Measurements from ENCODE around the gene C3. TPM values are rescaled to one million over a fixed set of nuclear protein-coding genes. Genes with fewer than 3 reads are reported as not detected.
"Not testable (repeated sequence)": the region's sequence is repeated elsewhere in the genome, so short reads cannot be mapped to it uniquely, and the experiment has no call there.

C3 gene
- 11.4 TPM for total RNA-seq

DNA sequence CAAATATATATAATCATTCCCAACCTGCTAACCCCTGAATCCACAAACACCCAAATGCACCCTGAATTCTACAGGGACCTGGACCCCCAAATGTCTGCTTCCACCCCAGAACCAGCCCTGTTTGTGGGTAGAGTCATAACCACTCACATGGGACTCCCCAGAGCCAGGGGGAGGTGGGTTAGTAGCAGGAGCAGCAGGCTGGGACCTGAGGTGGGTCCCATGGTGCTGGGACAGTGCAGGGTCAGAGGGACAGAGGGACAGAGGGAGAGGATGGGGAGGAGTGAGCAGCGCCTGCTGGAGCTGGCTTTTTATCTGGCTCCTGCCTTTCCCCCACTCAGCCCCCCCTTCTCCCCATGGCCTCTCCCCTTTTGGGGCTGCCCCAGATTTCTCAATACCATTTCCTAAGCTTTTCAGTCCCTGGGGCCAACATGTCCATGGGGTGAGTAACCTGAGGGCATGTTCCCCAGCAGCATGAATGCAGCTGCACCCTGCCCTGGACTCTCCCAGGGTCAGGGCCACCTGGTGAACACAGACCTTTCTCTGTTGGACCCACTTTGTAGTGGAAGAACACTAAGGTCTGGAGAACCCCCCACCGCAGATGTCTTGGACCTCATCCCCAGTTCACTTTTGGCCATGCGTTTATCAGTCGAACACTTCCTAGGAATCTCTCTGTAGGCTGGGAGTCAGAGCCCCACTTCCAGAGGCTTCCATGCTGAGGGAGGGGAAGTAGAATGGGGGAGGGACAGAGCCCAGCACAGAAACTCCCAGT lies at the start of gene C3:
TSS of gene C3 (minus strand) at position 282 of the 769 bp plus-strand sequence. CDS start at position 221, 61 bp downstream.
- DNase-seq (ENCODE audit: low spot score in 2 of 2) = no peak
- no peak for FAIRE-seq

DNA sequence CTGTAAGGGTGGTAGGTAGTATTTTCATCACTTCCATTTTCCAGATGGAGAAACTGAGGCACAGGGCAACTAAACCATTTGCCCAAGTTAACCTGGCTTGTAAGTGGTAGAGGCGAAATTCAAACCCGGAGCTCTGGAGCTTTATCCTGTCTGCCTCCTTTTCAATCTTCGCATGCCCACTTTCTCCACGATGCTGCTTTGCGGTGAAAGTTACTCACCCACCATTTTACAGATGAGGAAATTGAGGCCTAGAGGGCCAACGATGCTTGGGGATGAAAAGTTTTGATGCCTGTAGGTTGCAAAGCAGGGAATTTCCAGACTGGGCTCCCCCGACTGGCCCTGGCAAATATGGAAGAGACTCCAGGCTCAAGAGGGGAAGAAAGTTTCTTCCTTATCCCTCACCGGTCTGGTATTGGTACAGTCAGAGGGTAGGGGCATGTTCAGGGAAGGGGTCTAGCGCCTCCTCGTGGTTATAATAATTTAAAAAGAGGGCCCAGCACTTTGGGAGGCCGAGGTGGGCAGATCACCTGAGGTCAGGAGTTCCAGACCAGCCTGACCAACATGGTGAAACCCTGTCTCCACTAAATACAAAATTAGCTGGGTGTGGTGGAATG lies 48.7 kb upstream of the C3 start:
- no peak for FAIRE-seq

DNA sequence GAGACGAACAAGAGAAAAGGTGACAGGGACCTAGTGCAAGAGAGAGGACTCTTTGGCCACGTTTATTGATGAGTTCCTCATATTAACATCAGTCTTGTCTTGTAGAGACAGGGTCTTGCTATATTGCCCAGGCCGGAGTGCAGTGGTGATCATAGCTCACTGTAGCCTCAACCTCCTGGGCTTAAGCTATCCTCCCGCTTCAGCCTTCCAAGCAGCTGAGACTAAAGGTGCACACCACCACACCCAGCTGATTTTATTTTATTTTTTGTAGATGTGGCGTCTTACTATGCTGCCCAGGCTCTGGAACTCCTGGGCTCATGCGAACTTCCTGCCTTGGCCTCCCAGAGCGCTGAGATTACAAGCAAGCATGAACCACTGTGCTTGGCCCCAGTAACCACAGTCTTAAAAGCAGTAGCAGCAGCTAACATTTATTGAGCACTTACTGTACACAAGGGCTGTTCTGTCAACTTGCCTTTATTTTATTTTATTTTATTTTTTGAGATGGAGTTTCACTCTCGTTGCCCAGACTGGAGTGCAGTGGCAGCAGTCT lies 47.9 kb upstream of the C3 start:
- DNase-seq (ENCODE audit: low spot score in 2 of 2) (no peak), FAIRE-seq (no peak)

More for the DNA sequence above, 48.7 kb upstream of the C3 start:
- DNase-seq (ENCODE audit: low spot score in 2 of 2) = no peak

DNA sequence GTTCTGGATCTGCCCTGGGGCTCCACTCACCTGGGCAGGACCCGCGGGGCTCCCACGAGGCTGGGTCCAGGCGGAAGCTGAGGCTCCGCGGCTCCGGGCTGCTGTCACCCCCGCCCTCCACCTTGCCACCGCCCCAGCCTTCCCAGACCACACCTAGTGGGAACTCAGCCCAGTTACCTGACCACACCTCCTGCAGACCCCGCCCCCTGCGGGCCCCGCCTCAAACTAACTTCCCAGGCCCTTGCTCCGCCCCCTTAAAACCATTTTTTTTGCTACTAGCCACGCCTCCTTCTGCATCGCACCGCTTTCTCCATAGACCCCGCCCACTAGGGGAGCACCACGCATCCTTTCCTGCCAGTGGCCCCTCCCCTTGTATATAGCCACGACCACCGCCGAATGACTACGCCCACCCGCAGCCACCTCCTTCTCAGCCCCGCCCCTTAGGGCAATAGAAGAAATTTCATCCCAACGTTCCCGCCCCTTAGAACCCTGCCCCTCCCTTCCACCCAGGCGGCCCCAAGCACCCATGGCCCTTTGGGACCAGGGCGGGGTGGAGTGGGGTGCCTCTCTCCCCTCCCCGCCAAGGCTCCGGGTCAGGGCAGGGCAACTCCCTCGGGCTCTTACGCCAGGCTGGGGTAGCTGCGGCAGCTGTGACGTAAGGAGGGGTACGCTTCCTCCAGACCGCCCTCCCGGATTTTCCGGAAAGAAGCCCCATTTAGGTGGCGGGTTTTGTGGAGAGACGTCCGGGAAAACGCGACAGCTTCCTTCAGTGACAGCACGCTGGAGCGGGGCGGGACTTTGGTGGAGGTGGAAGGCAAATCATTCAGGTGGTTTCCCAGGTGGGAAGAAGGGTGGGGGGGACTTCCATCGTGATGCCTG lies 47.1 kb upstream of the C3 start, which contains the start of gene SH2D3A:
TSS of gene SH2D3A (minus strand) at position 79 of the 879 bp plus-strand sequence. CDS start 3,687 bp downstream, outside the sequence.
- FAIRE-seq (no peak), DNase-seq (ENCODE audit: low spot score in 2 of 2) (no peak)

DNA sequence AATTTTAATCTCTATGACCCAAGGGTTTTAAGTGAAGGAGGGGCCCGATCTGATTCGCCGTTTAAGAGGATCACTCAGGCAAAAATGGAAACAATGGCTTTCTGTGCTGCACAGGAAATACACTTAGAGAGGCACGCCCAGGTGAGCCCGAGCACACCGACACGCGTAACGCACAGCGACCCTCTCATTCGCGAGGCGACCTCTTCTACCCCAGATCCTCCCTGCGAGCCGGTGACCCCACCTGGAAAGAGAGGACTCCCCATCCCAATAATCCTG lies 46.6 kb upstream of the C3 start:
- FAIRE-seq = no peak
- no peak for DNase-seq (ENCODE audit: low spot score in 2 of 2)

DNA sequence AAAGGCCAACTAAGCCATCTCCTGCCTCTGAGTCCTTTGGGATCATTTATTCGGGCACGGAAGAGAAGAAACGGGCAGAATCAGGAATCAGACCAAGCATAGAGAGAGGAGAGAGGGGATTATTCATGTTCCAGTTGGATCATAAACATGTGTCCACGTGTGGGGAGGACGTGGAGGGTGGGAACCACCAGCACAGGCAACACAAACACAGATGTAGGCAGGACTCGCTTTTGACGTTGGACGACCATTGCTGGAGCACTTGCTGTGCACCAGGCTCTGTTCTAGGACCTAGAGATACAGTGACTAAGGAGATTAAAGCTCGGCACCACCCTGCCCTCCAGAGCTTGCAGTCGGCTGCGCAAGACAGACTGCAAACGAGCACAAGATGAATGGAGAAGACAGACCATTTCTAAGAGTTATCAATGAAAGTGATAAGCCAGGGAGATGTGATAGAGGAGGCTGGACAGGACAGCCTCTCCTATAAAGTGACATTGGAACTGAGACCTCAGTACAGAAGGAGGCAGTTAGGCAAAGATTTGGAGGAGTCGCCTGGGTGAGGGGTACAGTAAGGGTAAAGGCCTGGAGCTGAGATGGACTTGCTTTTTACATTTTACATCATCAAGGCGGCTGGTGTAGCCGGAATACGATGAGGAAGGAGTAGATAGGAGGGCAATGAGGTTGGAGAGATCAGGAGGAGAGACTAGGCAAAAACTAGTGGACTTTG lies 46.1 kb upstream of the C3 start:
- FAIRE-seq (no peak), DNase-seq (ENCODE audit: low spot score in 2 of 2) (no peak)

DNA sequence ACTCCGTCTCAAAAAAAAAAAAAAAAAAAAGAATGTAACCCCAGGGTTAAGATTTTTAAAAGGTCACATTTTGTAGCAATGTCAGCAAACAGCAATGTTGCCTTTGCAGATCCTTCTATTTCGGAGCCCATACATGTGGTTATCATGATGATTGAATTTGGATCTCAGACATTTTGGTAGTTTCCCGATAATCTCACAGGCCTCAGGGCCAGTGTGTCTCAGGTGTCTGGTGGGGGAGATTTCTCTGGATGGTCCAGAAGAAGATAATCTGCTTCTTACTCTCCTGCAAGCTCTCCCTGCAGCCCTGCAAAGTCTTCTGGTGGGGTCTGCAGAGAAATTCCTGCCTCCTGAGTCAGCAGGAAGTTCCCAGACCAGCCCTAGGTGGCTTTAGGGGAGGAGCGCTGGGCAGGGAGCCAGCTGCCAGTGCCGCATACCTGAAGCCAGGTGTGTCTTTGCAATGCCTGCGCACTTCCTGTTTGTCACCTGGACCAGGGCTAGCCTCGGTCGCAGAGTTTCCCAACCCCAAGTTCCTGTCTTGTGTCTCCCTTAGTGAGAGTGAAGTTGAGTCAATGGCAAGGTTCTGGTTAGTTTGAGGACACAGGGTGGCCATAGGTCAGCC lies 45.4 kb upstream of the C3 start:
- no peak for FAIRE-seq
- DNase-seq (ENCODE audit: low spot score in 2 of 2) = no peak

DNA sequence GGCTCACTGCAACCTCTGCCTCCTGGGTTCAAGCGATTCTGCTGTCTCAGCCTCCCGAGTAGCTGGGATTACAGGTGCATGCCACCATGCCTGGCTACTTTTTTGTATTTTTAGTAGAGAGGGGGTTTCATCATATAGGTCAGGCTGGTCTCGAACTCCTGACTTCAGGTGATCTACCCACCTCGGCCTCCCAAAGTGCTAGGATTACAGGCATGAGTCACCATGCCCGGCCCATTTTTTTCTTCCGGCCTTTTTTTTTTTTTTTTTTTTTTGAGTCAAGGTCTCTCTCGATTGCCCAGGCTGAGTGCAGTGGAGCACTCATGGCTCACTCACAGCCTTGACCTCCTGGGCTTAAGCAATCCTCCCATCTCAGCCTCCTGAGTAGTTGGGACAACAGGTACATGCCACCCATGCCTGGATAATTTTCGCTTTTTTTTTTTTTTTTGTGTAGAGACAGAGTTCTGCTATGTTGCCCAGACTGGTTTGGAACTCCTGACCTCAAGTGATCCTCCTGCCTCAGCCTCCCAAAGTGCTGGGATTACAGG lies 41.9 kb upstream of the C3 start:
- not testable (repeated sequence) for DNase-seq (ENCODE audit: low spot score in 2 of 2); FAIRE-seq

DNA sequence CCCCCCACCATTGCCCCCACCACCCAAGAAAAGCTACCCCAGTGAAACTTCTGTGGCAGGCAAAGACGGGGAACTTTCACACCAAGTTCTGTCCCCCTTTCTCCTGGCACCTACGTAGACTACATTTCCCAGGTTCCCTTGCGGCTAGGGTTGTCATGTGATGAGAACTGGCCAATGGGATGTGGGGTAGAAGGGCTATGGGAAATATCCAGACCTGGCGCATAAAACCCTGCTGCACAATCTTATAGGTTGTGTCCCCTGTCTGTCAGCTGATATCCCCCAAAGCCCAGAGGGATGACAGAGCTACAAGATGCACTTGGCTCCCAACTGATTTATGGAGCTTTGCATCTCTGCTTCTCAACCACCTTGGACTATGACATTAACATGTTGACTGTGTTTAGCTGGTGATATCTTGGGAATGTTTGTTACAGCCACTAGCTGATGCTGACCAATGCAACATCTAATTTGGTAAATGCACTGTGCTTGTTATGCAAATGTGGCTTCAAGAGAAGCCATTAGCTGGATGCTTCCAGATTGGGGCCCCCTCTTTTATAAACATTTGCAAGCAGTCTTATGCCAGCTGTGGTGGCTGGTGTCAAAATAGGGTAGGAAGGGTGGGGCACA lies 40.7 kb upstream of the C3 start:
- DNase-seq (ENCODE audit: low spot score in 2 of 2) (no peak), FAIRE-seq (no peak)

DNA sequence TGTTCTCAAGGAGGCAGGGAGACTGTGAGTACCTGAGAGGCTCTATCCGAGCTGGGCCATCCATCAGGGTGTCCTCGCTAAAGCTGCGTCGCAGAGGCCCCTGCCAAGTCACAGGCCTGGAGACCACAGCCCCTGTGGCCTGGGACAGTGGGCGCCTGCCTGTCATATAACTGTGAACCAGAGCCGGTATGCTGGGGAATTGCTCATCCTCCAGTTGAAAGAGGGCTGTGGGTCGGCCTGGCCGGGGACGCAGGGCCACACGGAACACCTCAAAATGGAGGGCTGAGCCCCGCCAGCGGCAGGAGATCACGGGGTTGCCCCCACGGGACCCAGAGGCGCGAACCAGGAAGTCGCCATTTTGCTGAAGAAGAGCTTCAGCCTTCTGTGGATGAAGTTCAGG lies 40.2 kb upstream of the C3 start:
- FAIRE-seq = no peak
- DNase-seq (ENCODE audit: low spot score in 2 of 2) = no peak

DNA sequence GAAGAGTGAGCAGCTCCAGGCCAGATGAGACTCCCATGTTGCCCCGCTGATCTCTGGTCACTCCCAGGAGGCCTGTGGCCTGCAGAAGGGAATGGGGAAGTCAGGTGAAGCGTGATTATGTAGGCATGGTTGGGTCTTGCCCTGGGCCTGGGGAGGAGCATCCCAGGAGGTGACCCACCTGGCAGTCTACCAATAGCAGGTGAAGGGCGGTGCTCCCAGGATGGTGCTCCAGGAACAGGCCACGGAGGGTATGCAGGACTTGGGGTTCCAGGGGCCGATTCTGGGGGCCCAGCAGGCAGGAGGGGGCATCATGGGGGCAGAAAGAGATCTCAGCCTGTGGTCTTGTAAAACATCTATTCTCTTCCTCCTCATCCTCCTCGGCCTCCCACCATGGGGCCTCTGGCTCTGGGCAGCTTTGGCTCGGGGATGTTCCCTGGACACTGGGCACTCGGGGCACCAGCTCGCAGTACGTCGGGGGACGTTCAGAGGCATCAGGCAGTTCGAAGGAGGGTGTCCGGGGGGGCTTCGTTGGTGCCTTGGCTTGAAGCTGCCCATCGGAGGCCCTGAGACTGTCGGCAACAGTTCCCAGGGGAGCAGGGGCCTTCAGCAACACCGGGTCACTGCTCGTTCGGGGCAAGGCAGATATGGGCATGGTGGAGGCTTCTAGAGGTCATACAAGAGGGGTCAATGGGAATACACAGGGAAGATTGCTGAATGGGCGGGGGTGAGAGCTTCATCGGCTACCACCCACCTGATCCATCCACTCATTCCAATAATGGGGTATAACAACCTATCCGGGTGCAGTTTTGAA lies 34.4 kb upstream of the C3 start:
- FAIRE-seq (no peak), DNase-seq (ENCODE audit: low spot score in 2 of 2) (no peak)

DNA sequence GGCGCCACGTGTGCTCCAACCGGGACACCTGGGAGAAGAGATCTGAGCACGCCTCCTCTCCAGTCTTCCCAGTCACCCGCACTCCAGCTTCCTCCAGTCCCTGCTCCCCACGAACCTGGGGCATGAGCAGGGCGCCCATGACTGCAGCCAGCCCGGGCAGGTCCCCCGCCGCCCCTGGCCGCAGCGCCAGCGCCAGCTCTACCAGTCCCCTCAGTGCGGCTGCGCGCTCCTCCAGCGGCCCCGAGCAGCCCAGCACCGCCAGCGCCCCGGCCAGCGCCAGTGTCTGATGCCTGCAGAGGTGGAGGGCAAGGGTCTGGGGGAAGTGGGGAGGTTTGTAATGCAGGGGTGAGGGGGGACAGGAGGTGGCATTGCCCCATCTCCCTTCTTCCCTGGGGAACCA lies 33.7 kb upstream of the C3 start:
- FAIRE-seq = no peak

DNA sequence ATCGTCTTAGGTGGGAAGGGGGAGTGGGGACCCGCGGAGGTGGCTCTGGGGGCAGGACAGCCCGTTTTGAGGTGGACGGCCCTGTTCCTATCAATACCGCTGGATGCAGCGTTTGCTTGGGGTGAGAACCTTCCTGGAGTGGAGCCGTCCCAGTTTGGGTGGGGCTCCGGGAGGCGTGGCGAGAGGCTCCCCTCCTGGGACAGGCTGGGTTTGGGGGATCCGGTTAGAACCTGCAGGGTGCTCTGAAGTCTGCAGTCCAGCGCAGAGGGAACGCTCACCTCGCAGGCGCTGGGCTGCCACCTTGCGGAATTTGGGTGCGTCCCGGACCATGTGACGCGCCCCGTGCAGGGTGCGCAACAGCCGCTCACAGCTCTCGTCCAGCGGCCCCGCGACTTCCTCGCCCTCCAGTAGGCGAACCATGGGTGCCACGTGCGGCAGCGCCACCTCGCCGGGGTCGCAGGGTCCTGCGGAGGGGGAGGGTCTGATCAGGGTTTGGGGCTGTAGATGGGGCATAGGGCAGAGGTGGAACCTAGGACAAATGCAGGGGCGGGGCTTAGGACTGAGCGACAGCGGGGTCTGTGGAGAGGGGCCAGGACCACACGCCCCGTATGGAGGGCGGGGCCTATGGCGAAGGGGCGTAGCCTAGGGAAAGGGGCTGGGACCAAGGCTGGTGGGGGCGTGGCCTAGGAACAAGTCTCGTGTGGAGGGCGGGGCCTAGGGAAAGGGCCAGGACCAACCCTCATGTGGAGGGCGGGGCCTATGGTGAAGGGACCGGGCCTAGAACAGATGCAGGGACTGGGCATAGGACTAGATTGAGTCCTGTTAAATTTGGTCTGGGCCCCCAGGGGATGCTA lies 33.0 kb upstream of the C3 start:
- FAIRE-seq (no peak), DNase-seq (ENCODE audit: low spot score in 2 of 2) (peak in 1 of 2 donors; percentile 80)

More for the DNA sequence above, 33.7 kb upstream of the C3 start:
- no peak for DNase-seq (ENCODE audit: low spot score in 2 of 2)

DNA sequence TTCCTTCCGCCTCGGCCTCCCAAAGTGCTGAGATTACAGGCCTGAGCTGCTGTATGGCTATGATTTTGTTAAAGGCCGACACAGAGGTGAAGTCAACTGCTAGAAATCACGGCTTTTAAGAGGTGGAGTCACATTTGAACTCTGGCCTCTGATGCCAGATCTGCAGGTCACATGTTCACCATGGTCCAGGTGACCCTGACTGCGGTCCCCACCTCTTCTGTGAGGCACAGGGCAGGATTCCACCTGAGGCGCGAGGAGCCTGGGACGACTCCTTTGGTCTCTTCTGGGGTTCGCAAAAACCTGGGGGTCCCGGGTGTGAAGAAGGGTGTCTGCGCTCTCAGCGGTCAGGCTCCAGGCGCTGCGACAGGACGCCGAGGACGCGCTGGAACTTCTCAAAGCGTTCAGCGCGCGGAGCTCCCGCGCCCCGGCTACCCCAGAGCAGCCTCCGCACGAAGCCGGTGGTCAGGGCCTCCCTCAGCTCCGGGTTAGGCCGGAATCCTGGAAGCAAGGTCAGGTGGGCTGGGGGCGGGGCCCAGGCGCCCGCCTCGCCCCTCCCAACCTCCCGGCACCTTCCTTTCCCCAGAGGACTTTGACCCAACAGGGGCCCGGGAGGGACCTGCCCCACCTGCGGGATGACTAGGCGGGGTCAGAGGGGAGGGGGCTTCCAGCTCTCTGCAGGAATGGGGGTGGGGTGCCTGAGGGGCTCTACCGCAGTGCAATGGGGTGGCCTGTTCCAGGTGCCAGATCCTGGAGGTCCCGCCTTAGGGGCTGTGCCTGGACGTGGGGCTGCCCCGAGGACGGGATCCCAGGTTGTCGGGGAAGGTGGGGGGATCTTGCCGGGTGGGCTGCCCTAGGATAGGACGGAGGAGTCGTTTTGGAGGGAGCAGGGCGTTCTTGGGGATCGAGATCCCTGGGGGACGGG lies 32.1 kb upstream of the C3 start:
- FAIRE-seq = no peak
- no peak for DNase-seq (ENCODE audit: low spot score in 2 of 2)

DNA sequence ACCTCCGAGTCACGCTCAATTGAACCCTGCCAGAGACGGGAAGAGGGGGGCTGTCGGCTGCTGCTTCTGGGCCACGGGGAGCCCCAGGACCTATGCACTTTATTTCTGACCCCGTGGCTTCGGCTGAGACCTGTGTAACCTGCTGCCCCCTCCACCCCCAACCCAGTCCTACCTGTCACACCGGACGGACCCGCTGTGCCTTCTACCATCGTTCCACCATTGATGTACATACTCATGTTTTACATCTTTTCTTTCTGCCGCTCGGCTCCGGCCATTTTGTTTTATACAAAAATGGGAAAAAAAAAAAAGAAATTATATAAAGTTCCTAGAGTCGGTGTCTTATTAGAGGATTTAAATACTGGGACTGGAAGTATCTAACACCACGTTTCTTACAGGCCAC lies 30.7 kb upstream of the C3 start:
- no peak for DNase-seq (ENCODE audit: low spot score in 2 of 2)
- no peak for FAIRE-seq

DNA sequence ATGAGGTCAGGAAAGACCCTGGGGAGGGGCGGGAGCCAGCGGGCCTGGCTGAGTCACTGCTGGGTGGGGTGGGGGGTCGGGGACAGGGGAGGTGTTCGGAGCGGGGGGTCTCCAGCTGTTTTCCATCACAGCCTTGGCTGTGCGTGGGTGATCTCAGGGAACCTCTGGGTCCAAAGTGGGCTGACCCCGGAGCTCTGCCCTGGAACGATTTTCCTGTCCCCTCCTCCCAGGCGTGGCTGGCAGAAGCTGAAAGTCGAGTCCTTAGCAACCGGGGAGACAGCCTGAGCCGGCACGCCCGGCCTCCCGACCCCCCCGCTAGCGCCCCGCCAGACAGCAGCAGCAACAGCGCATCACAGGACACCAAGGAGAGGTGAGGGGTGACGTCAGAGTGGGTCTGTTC lies 29.6 kb upstream of the C3 start:
- no peak for DNase-seq (ENCODE audit: low spot score in 2 of 2)
- FAIRE-seq = no peak

Measured in frontal cortex (tissue), 4 donors.